Thoracic aorta (tissue), 2 donors: ENCODE data around the gene PPCDC. TPM values are rescaled to one million over a fixed set of nuclear protein-coding genes. Genes with fewer than 3 reads are reported as not detected.
"Not testable (repeated sequence)": the region's sequence is repeated elsewhere in the genome, so short reads cannot be mapped to it uniquely, and the experiment has no call there.

Source experiments
- ATAC-seq: fragments of 150-250 bp; one replicate; pipeline ENCODE4 v1.8.0; 2017; ENCODE audit warnings: low read depth; ENCODE audit not compliant: insufficient number of reproducible peaks, low FRiP score
- DNase-seq: peaks from one replicate; pipeline ENCODE4 v3.0.0-alpha.2; 2020; ENCODE audit warnings: low spot score
- H3K27ac ChIP-seq, 2 donors: fragments of 200-600 bp; sonication (generic); 1 replicate in 1 of 2; 2 replicates in 1 of 2; pipeline ENCODE4 v1.5.1; 2016; ENCODE audit warnings: mild to moderate bottlenecking in 2 of 2, moderate library complexity in 2 of 2
- H3K27me3 ChIP-seq: fragments of 200-600 bp; sonication (generic); replicated peaks from 2 replicates; pipeline ENCODE4 v1.6.0; 2016; ENCODE audit warnings: mild to moderate bottlenecking; ENCODE audit not compliant: insufficient read depth
- H3K36me3 ChIP-seq: fragments of 200-600 bp; sonication (generic); one replicate; pipeline ENCODE4 v1.5.1; 2016
- H3K4me1 ChIP-seq, 2 donors: fragments of 200-600 bp; sonication (generic); 1 replicate in 1 of 2; 2 replicates in 1 of 2; pipeline versions ENCODE4 v1.5.1 to v1.6.0; 2016; ENCODE audit warnings: low read depth in 2 of 2, mild to moderate bottlenecking in 1 of 2; ENCODE audit not compliant: control insufficient read depth in 1 of 2
- H3K4me3 ChIP-seq: fragments of 200-600 bp; sonication (generic); 2 replicates; pipeline ENCODE4 v1.5.1; 2016; ENCODE audit warnings: mild to moderate bottlenecking
- H3K9me3 ChIP-seq: fragments of 200-600 bp; sonication (generic); 2 replicates; pipeline ENCODE4 v1.5.1; 2016
- CTCF ChIP-seq: fragments of 200-600 bp; sonication (generic); IDR thresholded peaks from one replicate; pipeline ENCODE4 v1.5.1; 2019; ENCODE audit warnings: antibody characterized with exemption
- total RNA-seq, 2 donors: library from RNA; depleted of rRNA; stranded (reverse); fragments of >200 nt; gene quantifications; one replicate each; pipeline versions ENCODE4 v1.1.0 to v1.2.3, GENCODE V29; 2016

The PPCDC gene
- total RNA-seq, 2 donors from 2014 or later, result 8.5 to 13.7 TPM

GRCh38 chr15:75069301-75069925 is 46.0 kb downstream of the PPCDC start:
- no peaks in the 10 kb centered on the region for H3K27me3 ChIP-seq
- H3K4me1 ChIP-seq, result peaks cover 28 to 30% of the 10 kb centered on the region in 2 donors
- no peak for ATAC-seq
- TF ChIP-seq CTCF, result no peak
- no peaks in the 10 kb centered on the region for H3K9me3 ChIP-seq
- DNase-seq, result no peak
- H3K4me3 ChIP-seq, result no peak overlapping the region
- H3K27ac ChIP-seq, result no peak overlapping the region
- H3K36me3 ChIP-seq, result no peaks in the 10 kb centered on the region

GRCh38 chr15:75070674-75071073 is 47.3 kb downstream of the PPCDC start:
- no peak overlapping the region for H3K4me3 ChIP-seq
- H3K27ac ChIP-seq, result no peak overlapping the region
- H3K4me1 ChIP-seq, result peaks cover 15 to 18% of the 10 kb centered on the region in 2 donors
- H3K9me3 ChIP-seq, result no peaks in the 10 kb centered on the region
- no peak for TF ChIP-seq CTCF
- no peak for ATAC-seq
- DNase-seq, result no peak
- no peaks in the 10 kb centered on the region for H3K36me3 ChIP-seq
- H3K27me3 ChIP-seq, result no peaks in the 10 kb centered on the region

- TF ChIP-seq CTCF, result no peak
- Histone ChIP-seq H3K4me1 (no peaks in the 10 kb centered on the region), H3K4me3 (no peak overlapping the region), H3K9me3 (no peaks in the 10 kb centered on the region), H3K36me3 (no peaks in the 10 kb centered on the region), H3K27me3 (no peaks in the 10 kb centered on the region), H3K27ac (no peak overlapping the region)
- no peak for DNase-seq
- no peak for ATAC-seq
These were observed 49.8 kb downstream of the PPCDC start for GRCh38 chr15:75073197-75073596.

- DNase-seq, result no peak
These were observed 52.9 kb downstream of the PPCDC start for GRCh38 chr15:75076277-75076676.

GRCh38 chr15:75077551-75077961 is 54.2 kb downstream of the PPCDC start:
- H3K9me3 ChIP-seq, H3K36me3 ChIP-seq, H3K27ac ChIP-seq, ATAC-seq, DNase-seq, H3K4me1 ChIP-seq, H3K4me3 ChIP-seq, H3K27me3 ChIP-seq: not testable (repeated sequence)

More at GRCh38 chr15:75076277-75076676, 52.9 kb downstream of the PPCDC start:
- Histone ChIP-seq H3K36me3 (no peaks in the 10 kb centered on the region), H3K9me3 (no peaks in the 10 kb centered on the region), H3K27ac (no peak overlapping the region), H3K27me3 (no peaks in the 10 kb centered on the region), H3K4me1 (no peaks in the 10 kb centered on the region), H3K4me3 (no peak overlapping the region)
- no peak for ATAC-seq
- TF ChIP-seq CTCF, result no peak

- no peak overlapping the region for H3K27ac ChIP-seq
- no peak for ATAC-seq
- DNase-seq, result no peak
- H3K4me1 ChIP-seq, result no peaks in the 10 kb centered on the region
- no peak for TF ChIP-seq CTCF
- no peaks in the 10 kb centered on the region for H3K27me3 ChIP-seq
- no peaks in the 10 kb centered on the region for H3K36me3 ChIP-seq
- peaks cover 4% of the 10 kb centered on the region for H3K9me3 ChIP-seq
- H3K4me3 ChIP-seq, result no peak overlapping the region
These were observed 57.8 kb downstream of the PPCDC start for GRCh38 chr15:75081150-75081549.
